Breast epithelium (tissue), 4 donors: ENCODE data around the gene SCNM1. TPM values are rescaled to one million over a fixed set of nuclear protein-coding genes. Genes with fewer than 3 reads are reported as not detected.
A peak's percentile ranks its signal among the peaks of the same experiment; 100 is the strongest.

Experiments
- DNase-seq, 2 donors: peaks; one replicate each; pipeline ENCODE4 v3.0.0-alpha.2; 2019; ENCODE audit warnings: low spot score in 2 of 2
- H3K27ac ChIP-seq, 2 donors: fragments of 200-600 bp; sonication (generic) in 1 of 2; one replicate each; pipeline ENCODE4 v1.5.1; 2016 to 2019; ENCODE audit warnings: mild to moderate bottlenecking in 1 of 2
- H3K27me3 ChIP-seq, 2 donors: fragments of 200-600 bp; sonication (generic) in 1 of 2; one replicate each; pipeline versions ENCODE4 v1.5.1 to v1.6.0; 2017 to 2019; ENCODE audit warnings: control low read depth in 1 of 2, mild to moderate bottlenecking in 1 of 2
- H3K36me3 ChIP-seq: fragments of 200-600 bp; one replicate; pipeline ENCODE4 v1.5.1; 2019
- H3K4me1 ChIP-seq, 2 donors: fragments of 200-600 bp; sonication (generic); one replicate each; pipeline ENCODE4 v1.5.1; 2016 to 2019; ENCODE audit warnings: control low read depth in 1 of 2
- H3K4me3 ChIP-seq, 3 donors: fragments of 200-600 bp; sonication (generic); 1 replicate in 2 of 3; 2 replicates in 1 of 3; pipeline ENCODE4 v1.5.1; 2016 to 2019; ENCODE audit warnings: mild to moderate bottlenecking in 3 of 3, moderate library complexity in 2 of 3
- H3K9me3 ChIP-seq, 2 donors: fragments of 200-600 bp; sonication (generic) in 1 of 2; one replicate each; pipeline ENCODE4 v1.5.1; 2016 to 2019; ENCODE audit warnings: control low read depth in 1 of 2
- CTCF ChIP-seq, 3 donors: fragments of 450-650 bp; IDR thresholded peaks; one replicate each; pipeline ENCODE4 v1.5.1; 2016 to 2017; ENCODE audit warnings: antibody characterized with exemption in 3 of 3, mild to moderate bottlenecking in 3 of 3, moderate library complexity in 3 of 3
- POLR2A ChIP-seq: fragments of 450-650 bp; IDR thresholded peaks from one replicate; pipeline ENCODE4 v1.6.1; 2016; ENCODE audit warnings: antibody characterized with exemption, mild to moderate bottlenecking, moderate library complexity
- POLR2AphosphoS5 ChIP-seq, 3 donors: sonication (generic); formaldehyde crosslinking; IDR thresholded peaks; one replicate each; pipeline ENCODE4 v1.6.1; 2017; ENCODE audit warnings: antibody characterized with exemption in 3 of 3
- intact Hi-C: fragments of 100-400 bp; cut with DNase I; formaldehyde crosslinking; loops from one replicate; pipeline ENCODE4 v1.15.1; 2023; ENCODE audit warnings: low total_unique reads
- total RNA-seq, 3 donors: library from RNA; depleted of rRNA; stranded (reverse); fragments of >200 nt; gene quantifications; one replicate each; pipeline ENCODE4 v1.1.0, GENCODE V29; 2016

SCNM1 gene
- total RNA-seq, 3 donors from 2014 or later, result 14.9 to 23.8 (median 23.6) TPM

DNA sequence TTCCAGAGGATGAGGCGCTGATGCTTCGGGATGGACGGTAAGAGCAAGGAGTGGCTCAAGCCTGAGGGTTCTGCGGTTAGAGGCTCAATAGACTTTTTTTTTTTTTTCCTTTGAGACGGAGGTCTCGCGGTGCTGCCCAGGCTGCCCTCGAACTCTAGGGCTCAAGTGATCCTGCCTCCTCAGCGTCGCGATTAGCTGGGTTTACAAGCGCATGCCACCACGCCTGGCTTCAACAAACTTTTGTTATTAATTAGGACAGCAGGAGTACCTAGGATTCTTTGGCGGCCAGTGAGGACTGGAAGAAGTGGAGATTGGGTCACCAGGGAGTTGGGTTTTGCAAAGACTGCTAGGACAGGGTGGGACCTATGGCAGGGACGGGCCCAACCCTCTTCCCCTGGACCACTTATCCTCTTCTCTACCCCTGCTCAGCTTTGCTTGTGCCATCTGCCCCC, 587 bp downstream of the SCNM1 start:
- H3K4me1 ChIP-seq, result peaks cover 4 to 17% of the 10 kb centered on the region in 2 donors

GRCh38 chr1:151167116-151167515, 1.2 kb downstream of the SCNM1 start:
- Histone ChIP-seq H3K4me3 (peak overlapping the region; percentile 67 to 82 (median 70)), H3K9me3 (no peaks in the 10 kb centered on the region), H3K36me3 (no peaks in the 10 kb centered on the region), H3K27ac (no peak overlapping the region), H3K4me1 (peaks cover 4 to 17% of the 10 kb centered on the region in 2 donors), H3K27me3 (no peaks in the 10 kb centered on the region)
- intact Hi-C loops, result no loop called here
- TF ChIP-seq POLR2AphosphoS5 (IDR thresholded peaks at IDR 0.05), result no peak
- no peak for TF ChIP-seq POLR2A
- TF ChIP-seq CTCF (IDR thresholded peaks at IDR 0.05), result no peak
- DNase-seq, result no peak

More for the DNA sequence above, 587 bp downstream of the SCNM1 start:
- Histone ChIP-seq H3K9me3 (no peaks in the 10 kb centered on the region), H3K4me3 (peak overlapping the region; percentile 67 to 82 (median 70)), H3K36me3 (no peaks in the 10 kb centered on the region), H3K27me3 (no peaks in the 10 kb centered on the region), H3K27ac (peak overlapping the region; percentile 67 to 86)
- intact Hi-C loops, result no loop called here
- TF ChIP-seq POLR2A (no peak), CTCF (IDR thresholded peaks at IDR 0.05) (no peak), POLR2AphosphoS5 (IDR thresholded peaks at IDR 0.05) (no peak)
- DNase-seq, result no peak

DNA sequence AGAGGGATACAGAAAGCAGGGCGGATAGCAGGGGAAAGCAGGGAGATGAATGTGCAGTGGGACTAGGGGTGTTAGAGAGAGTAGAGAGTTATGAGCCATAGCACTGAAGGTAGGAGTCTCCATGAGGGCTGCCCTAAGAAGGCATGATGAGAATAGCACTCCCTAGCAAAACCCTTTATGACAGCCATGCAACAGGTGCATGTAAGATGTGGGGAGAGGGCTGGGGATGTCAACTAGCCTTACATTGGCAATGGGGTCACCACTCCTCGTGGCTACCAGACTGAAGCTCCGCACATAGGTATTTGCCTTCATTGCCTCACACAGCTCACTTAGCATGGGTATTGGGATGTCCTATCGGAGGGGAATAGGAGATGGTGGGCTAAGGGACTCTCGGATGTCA, 5.2 kb downstream of the SCNM1 start:
- Histone ChIP-seq H3K9me3 (no peaks in the 10 kb centered on the region), H3K4me3 (no peak overlapping the region), H3K27me3 (no peaks in the 10 kb centered on the region), H3K27ac (no peak overlapping the region), H3K4me1 (peaks cover 0 to 9% of the 10 kb centered on the region in 2 donors), H3K36me3 (no peaks in the 10 kb centered on the region)
- intact Hi-C loops, result no loop called here
- DNase-seq, result no peak
- TF ChIP-seq POLR2A (no peak), POLR2AphosphoS5 (IDR thresholded peaks at IDR 0.05) (no peak), CTCF (IDR thresholded peaks at IDR 0.05) (no peak)

GRCh38 chr1:151175041-151175741, 9.2 kb downstream of the SCNM1 start:
- no peaks in the 10 kb centered on the region for H3K27me3 ChIP-seq
- intact Hi-C loops, result no loop called here
- H3K36me3 ChIP-seq, result no peaks in the 10 kb centered on the region
- no peak overlapping the region for H3K4me3 ChIP-seq
- no peak for DNase-seq
- H3K27ac ChIP-seq, result no peak overlapping the region
- TF ChIP-seq CTCF (IDR thresholded peaks at IDR 0.05) (no peak), POLR2AphosphoS5 (IDR thresholded peaks at IDR 0.05) (no peak), POLR2A (no peak)
- no peaks in the 10 kb centered on the region for H3K4me1 ChIP-seq
- no peaks in the 10 kb centered on the region for H3K9me3 ChIP-seq

GRCh38 chr1:151175863-151176262, 9.9 kb downstream of the SCNM1 start, which contains the start of gene TMOD4:
Gene TMOD4, minus strand, starts transcription at chr1:151175981. Its CDS starts 1,106 bp downstream, at chr1:151174875.
- Histone ChIP-seq H3K4me1 (no peaks in the 10 kb centered on the region), H3K9me3 (no peaks in the 10 kb centered on the region), H3K4me3 (no peak within 1 kb of the TSS), H3K27ac (no peak within 1 kb of the TSS), H3K27me3 (no peaks in the 10 kb centered on the region), H3K36me3 (no peaks in the 10 kb centered on the region)
- TF ChIP-seq POLR2A, result no peak
- TF ChIP-seq CTCF (IDR thresholded peaks at IDR 0.05), result peak in 1 of 3 donors; percentile 13
- intact Hi-C loops, result no loop called here
- DNase-seq, result no peak
